ENCODE results near the gene MNX1. TPM values are rescaled to one million over a fixed set of nuclear protein-coding genes. Genes with fewer than 3 reads are reported as not detected.

Gene MNX1
- total RNA-seq, 2 donors from 2014 or later = 14.3 to 39.6 TPM

DNA sequence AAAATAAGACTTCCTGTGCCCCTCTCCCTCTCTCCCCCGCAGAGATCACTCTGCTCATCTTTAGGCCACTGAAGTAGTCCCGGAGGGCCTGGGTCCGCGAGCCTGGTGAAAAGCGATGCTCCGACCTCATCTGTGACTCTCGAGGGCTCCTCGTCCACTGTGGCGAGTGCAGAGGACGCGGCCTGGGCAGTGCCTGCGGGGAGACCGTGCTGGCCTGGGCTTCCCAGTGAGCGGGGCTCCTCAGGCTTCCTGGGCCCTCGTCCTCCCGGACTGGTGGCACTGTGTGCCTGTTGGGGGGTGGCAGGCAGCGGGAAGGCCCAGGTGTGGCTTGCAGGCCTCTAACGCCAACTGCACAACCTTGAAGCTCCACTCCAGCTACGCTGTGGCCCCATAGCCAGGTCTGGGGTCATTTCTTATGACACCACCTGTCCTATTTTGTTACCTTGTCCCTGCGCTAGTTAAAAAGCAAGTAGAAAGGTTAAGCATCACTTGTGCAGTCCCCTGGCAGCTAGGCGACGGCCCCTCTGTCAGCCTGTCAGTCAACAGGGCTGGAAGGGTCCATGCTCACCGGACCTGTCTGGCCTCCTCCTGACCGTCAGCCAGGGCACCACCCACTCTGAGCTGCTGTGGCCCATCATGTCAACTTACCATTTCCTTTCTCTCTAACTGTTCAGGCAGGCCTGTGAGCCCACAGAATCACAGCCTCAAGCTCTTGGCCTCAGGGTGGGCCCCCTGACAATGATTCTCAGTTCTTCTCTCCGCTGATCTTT, 20.5 kb downstream of the MNX1 start:
- no peak overlapping the region for H3K4me3 ChIP-seq
- no peaks in the 10 kb centered on the region for H3K27me3 ChIP-seq
- H3K27ac ChIP-seq = peak overlapping the region in 3 of 4 donors; percentile 48 to 78 (median 74)
- no peaks in the 10 kb centered on the region for H3K9me3 ChIP-seq
- no peaks in the 10 kb centered on the region for H3K36me3 ChIP-seq (replicated peaks in 1 of 2; ENCODE audit: insufficient read depth in 1 of 2, low read depth in 2 of 2)
- intact Hi-C loops (cut with DNase I) = no loop called here
- TF ChIP-seq POLR2A (IDR thresholded peaks at IDR 0.05) = no peak
- TF ChIP-seq, protein P1, sequence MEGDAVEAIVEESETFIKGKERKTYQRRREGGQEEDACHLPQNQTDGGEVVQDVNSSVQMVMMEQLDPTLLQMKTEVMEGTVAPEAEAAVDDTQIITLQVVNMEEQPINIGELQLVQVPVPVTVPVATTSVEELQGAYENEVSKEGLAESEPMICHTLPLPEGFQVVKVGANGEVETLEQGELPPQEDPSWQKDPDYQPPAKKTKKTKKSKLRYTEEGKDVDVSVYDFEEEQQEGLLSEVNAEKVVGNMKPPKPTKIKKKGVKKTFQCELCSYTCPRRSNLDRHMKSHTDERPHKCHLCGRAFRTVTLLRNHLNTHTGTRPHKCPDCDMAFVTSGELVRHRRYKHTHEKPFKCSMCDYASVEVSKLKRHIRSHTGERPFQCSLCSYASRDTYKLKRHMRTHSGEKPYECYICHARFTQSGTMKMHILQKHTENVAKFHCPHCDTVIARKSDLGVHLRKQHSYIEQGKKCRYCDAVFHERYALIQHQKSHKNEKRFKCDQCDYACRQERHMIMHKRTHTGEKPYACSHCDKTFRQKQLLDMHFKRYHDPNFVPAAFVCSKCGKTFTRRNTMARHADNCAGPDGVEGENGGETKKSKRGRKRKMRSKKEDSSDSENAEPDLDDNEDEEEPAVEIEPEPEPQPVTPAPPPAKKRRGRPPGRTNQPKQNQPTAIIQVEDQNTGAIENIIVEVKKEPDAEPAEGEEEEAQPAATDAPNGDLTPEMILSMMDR (IDR thresholded peaks at IDR 0.05) = no peak
- DNase-seq (no peak), ATAC-seq (no peak)
- 83 to 90% methylated on average over 15 to 25 of the region's 25 CpGs for WGBS, 2 donors
- peaks cover 36% of the 10 kb centered on the region for H3K4me1 ChIP-seq

DNA sequence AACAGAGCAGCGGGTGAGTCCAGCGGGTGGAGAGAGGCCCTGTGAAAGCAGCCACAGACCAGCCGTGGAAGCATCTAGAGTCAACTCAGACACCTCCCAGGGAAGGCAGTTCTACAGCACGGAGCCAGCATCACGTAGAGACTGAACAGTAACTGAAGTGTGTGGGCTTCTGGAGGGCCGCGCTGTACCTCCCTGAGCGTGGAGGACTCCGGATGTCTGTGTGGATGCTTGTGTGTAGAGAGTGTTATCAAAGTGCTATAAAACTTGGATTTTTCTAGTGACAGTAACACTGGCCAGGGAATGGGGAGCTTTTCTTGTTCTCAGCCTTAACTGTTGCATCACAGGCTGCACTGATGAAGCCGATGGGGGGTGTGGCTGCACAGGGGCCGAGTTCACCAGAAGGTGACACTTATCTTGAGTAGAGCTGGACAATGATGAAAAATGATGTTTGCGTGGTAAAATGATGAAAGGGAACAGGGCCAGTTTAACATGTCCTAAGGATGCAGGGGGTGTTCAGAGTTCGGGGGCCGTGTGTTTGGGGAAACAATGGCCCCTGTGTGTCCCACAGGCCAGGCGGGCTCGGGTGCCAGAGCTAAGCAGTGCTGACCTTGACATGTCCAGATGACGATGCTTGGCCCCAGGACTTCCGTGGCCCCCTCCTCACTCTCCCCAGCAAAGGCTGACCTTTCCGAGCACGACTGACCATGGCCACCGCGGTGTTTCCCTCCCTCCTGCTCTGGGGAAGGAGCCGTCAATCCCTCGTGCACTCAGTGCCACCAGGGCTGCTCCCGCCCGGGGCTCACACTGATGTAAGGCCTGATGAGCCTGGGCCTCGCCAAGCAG, 21.9 kb downstream of the MNX1 start:
- Histone ChIP-seq H3K27me3 (no peaks in the 10 kb centered on the region), H3K4me3 (no peak overlapping the region), H3K4me1 (peaks cover 46% of the 10 kb centered on the region), H3K9me3 (no peaks in the 10 kb centered on the region), H3K36me3 (replicated peaks in 1 of 2; ENCODE audit: insufficient read depth in 1 of 2, low read depth in 2 of 2) (no peaks in the 10 kb centered on the region), H3K27ac (peak overlapping the region; percentile 28 to 78 (median 61))
- intact Hi-C loops (cut with DNase I) = no loop called here
- 56 to 62% methylated on average over 17 to 27 of the region's 27 CpGs for WGBS, 2 donors
- TF ChIP-seq, protein P1 (IDR thresholded peaks at IDR 0.05) = no peak
- peak in 1 of 3 donors; percentile 9 for TF ChIP-seq POLR2A (IDR thresholded peaks at IDR 0.05)
- ATAC-seq (peak; percentile 61), DNase-seq (peak in 3 of 4 donors; percentile 44 to 68 (median 52))

DNA sequence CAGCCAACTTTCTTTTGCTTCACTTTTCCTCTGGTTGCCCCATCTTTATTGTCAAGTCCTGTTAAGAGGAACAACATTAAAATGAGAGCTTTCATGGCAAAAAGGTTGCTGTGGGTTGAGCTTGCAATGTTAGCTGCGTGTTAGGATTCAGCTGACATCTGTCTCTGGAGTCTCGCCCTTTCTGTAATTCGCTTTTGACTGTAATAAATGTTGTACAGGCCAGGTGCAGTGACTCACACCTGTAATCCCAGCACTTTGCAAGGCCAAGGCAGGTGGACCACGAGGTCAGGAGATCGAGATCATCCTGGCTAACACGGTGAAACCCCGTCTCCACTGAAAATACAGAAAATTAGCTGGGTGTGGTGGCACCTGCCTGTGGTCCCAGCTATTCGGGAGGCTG, 24.1 kb downstream of the MNX1 start:
- no peak for DNase-seq
- no peak for TF ChIP-seq POLR2A (IDR thresholded peaks at IDR 0.05)
- TF ChIP-seq, protein P1 (IDR thresholded peaks at IDR 0.05) = no peak
- no peak overlapping the region for H3K27ac ChIP-seq
- intact Hi-C loops (cut with DNase I) = no loop called here
- H3K4me1 ChIP-seq = peaks cover 31% of the 10 kb centered on the region
- 84 to 85% methylated on average over 8 of the region's 8 CpGs for WGBS, 2 donors
- no peaks in the 10 kb centered on the region for H3K27me3 ChIP-seq
- no peaks in the 10 kb centered on the region for H3K36me3 ChIP-seq (replicated peaks in 1 of 2; ENCODE audit: insufficient read depth in 1 of 2, low read depth in 2 of 2)
- no peak for ATAC-seq
- H3K4me3 ChIP-seq = no peak overlapping the region
- H3K9me3 ChIP-seq = no peaks in the 10 kb centered on the region

DNA sequence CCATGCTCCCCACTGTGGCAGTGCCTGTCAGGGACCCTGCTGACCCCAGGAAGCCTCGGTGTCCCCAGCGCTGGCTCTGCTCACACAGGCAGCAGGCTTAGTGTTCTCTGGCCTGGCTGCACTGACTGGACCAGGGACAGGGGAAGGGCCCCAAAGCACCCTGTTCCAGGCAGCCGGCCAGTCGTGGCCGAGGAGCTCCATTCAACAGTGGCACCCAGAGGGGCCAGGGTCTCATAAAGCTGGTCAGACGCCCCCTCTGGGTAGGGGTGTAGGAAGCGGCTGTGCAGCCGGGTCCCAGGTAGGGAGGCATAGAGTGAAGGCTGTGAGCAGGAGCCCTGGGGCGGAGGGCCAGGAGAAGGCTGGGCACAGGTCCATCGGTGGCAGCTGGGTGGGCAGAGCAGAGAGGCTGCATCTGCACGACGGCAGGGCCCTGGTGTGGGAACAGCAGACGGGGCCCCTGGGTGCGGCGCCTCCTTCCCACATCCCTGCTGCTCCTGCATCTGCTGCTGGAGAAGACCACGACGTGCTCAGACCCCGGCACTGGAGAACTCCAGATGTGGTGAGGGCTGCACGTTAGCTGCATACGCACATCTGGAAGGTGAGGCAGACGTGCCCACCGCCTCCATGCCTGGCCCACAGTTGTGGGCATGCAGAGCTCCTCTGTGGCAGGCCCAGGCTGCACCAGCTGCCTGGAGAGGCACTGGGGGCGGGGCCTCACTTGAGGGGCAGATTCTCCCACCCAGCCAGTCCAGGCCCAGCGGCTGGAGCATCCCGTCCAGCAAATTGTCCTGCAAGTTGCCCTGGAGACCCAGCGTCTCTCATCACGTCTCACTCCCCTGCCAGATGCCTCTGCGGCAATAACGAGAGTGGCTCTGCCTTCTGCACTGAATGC, 25.1 kb downstream of the MNX1 start:
- Histone ChIP-seq H3K27me3 (no peaks in the 10 kb centered on the region), H3K4me3 (no peak overlapping the region), H3K36me3 (replicated peaks in 1 of 2; ENCODE audit: insufficient read depth in 1 of 2, low read depth in 2 of 2) (no peaks in the 10 kb centered on the region), H3K27ac (peak overlapping the region in 3 of 4 donors; percentile 51 to 65 (median 54)), H3K9me3 (no peaks in the 10 kb centered on the region), H3K4me1 (peaks cover 23% of the 10 kb centered on the region)
- DNase-seq (no peak), ATAC-seq (no peak)
- TF ChIP-seq POLR2A (IDR thresholded peaks at IDR 0.05) = no peak
- TF ChIP-seq, protein P1 (IDR thresholded peaks at IDR 0.05) = no peak
- 85 to 90% methylated on average over 12 to 28 of the region's 29 CpGs for WGBS, 2 donors
- intact Hi-C loops (cut with DNase I) = no loop called here

Measured in body of pancreas (tissue), 4 donors.